ENCODE data around the gene USO1.

DNA sequence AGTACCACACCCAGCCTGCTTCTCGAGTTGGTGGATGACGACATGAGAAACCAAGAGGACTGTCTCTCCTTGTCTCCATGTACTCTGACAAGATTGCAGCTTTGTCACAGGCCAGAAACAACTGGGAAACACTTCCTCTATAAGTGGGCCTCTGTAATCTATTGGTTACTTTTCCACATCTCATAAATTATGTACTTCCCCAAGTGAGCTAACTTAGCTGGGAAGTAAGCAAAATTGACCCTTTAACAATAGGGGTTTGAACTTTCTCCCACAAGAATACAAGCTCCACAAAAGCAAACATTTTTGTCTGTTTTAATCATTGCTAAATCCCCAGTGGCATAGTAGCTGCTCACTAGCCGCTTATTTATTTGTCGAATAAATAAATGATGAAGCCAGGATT lies 14.1 kb upstream of the USO1 start:
- TF ChIP-seq, protein P1, sequence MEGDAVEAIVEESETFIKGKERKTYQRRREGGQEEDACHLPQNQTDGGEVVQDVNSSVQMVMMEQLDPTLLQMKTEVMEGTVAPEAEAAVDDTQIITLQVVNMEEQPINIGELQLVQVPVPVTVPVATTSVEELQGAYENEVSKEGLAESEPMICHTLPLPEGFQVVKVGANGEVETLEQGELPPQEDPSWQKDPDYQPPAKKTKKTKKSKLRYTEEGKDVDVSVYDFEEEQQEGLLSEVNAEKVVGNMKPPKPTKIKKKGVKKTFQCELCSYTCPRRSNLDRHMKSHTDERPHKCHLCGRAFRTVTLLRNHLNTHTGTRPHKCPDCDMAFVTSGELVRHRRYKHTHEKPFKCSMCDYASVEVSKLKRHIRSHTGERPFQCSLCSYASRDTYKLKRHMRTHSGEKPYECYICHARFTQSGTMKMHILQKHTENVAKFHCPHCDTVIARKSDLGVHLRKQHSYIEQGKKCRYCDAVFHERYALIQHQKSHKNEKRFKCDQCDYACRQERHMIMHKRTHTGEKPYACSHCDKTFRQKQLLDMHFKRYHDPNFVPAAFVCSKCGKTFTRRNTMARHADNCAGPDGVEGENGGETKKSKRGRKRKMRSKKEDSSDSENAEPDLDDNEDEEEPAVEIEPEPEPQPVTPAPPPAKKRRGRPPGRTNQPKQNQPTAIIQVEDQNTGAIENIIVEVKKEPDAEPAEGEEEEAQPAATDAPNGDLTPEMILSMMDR (IDR thresholded peaks at IDR 0.05; ENCODE audit: low read depth, low read length), result no peak
- no peak for TF ChIP-seq EZH2phosphoT487 (IDR thresholded peaks at IDR 0.05; ENCODE audit: low read depth)
